Epithelial cell of proximal tubule (primary cell): ENCODE data around the gene LRRC31. TPM values are rescaled to one million over a fixed set of nuclear protein-coding genes. Genes with fewer than 3 reads are reported as not detected.

Experiments used
- DNase-seq: peaks from one replicate; pipeline ENCODE4 v3.0.0-alpha.2; 2011; ENCODE audit warnings: low read depth
- H3K4me3 ChIP-seq: 2 replicates; pipeline ENCODE4 v1.5.1; 2011; ENCODE audit warnings: low read depth, mild to moderate bottlenecking, low read length
- total RNA-seq: library from RNA; depleted of rRNA; stranded (reverse); fragments of >200 nt; gene quantifications from 2 replicates; pipeline ENCODE4 v1.2.3, GENCODE V29; 2015
- TF ChIP-seq, protein P1 (sequence below): conservative IDR thresholded peaks from 2 replicates; pipeline ENCODE4 v1.5.1; 2012; ENCODE audit warnings: low read depth, mild to moderate bottlenecking, low read length

LRRC31 gene
- total RNA-seq, 1 donor from 2014 or later: not detected

DNA sequence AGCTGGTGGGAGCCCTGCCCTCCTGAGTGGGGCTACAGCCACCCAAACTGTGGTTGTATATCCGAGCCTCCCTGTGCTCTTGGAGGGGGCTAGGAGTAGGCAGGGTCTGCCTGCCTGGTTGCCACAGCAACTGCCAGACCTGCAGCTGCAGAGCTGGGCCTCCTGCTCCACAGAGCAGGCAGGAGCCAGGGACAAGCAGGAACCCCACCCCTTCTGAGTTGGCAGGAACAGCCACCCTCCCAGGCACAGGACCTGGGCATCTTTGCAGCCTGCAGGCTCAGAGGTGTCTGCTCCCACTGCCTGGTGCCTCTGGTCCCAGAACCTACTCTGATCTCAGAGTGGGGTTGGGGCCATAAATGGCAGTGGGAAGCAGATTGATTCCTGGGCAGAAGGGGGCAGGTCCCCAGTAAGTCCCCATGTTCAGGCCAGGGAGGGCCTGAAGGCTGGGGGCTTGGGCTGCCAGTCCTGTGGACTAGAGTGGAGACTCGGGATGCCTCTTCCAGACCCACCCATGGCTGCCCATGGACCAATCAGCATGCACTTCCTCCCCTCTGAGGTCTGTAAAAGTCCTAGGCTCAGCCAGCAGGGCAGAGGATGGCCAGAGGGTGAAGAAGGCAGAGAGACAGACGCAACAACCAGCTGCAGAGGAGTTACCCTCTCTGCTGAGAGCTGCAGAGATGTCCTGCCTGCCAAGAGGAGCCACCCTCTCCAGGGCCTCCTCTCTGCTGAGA is 10.3 kb upstream of the LRRC31 start:
- H3K4me3 ChIP-seq: no peak overlapping the region
- DNase-seq: no peak
- TF ChIP-seq, protein P1, sequence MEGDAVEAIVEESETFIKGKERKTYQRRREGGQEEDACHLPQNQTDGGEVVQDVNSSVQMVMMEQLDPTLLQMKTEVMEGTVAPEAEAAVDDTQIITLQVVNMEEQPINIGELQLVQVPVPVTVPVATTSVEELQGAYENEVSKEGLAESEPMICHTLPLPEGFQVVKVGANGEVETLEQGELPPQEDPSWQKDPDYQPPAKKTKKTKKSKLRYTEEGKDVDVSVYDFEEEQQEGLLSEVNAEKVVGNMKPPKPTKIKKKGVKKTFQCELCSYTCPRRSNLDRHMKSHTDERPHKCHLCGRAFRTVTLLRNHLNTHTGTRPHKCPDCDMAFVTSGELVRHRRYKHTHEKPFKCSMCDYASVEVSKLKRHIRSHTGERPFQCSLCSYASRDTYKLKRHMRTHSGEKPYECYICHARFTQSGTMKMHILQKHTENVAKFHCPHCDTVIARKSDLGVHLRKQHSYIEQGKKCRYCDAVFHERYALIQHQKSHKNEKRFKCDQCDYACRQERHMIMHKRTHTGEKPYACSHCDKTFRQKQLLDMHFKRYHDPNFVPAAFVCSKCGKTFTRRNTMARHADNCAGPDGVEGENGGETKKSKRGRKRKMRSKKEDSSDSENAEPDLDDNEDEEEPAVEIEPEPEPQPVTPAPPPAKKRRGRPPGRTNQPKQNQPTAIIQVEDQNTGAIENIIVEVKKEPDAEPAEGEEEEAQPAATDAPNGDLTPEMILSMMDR: no peak

DNA sequence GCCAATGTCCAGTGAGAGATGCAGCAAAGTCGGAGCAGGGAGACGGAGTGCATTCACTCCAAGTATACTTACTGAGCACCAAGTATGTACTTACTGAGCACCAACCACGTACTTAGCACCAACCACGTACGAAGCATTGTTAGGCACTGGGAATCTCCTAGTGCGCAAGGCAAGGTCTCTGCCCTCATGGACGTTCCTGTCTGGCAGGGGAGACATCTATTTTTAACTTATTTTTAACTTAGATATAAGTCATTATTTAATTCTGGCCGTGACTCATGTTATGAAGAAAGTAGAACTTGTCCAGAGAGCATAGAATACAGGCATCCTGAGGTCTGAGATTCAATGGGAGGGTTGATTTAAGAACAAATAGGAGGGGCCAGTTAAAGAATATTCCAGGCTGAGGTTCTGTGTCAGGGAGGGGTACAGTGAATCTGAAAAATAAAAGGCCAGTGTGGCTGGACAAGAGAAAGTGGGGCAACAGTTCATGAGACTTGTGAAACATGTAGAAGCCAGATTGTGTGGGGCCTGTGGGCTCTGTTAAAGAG is 9.3 kb upstream of the LRRC31 start:
- TF ChIP-seq, protein P1: no peak
- no peak overlapping the region for H3K4me3 ChIP-seq
- DNase-seq: no peak

DNA sequence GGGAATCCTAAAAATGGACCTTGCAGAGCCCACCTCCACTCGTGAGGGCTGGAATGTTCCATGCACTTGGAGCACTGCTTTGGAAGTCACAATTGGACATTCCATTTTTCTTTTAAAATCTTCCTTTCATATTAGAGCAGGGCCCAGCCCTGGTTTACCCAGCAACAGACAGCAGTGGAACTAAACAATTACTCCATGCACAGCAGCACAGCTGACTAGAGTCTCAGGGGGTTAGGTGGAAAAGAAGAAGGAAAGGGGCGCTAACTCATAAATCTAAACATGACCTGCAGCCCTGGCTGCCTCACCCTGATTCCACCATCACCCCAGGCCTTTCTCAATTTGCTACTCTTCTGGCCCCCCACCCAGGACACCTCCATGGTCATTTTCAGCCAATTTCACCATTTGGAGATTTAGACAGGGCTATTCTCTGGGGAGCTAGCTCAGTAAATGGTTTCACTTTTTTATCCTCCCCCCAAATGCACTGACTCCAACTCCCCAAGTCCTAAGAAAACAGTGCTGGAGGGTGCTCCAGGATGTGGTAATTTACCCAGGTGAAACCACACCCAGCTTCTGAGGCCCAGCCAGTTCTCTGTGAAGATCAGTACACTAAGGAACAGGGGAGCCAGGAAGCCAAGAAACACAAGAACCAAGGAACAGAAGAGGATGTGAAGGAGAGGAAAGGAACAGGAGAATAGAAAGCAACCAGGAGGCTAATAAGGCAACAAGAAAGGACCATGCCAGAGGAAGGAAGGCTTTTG is 1.6 kb upstream of the LRRC31 start:
- TF ChIP-seq, protein P1: no peak
- no peak for DNase-seq
- no peak overlapping the region for H3K4me3 ChIP-seq

DNA sequence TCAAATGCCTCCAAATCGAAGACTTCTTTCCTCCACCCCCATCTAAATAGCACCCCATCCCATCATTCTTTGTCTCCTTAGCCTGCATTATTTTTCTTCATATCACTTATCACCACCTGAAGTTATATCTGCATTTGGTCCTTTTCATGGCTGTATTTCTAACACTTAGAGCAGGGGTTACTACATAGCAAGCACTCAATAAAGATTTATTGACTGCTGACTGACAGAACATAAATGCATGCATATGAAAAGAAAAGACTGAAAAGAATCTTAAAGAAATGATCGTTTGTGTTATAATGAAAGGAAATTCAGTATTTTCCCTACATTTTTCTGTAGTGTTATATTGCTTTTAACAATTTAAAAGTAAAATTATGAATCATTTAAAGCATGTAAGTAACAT is 1.4 kb downstream of the LRRC31 start:
- H3K4me3 ChIP-seq: no peak overlapping the region
- DNase-seq: no peak
- TF ChIP-seq, protein P1: no peak

DNA sequence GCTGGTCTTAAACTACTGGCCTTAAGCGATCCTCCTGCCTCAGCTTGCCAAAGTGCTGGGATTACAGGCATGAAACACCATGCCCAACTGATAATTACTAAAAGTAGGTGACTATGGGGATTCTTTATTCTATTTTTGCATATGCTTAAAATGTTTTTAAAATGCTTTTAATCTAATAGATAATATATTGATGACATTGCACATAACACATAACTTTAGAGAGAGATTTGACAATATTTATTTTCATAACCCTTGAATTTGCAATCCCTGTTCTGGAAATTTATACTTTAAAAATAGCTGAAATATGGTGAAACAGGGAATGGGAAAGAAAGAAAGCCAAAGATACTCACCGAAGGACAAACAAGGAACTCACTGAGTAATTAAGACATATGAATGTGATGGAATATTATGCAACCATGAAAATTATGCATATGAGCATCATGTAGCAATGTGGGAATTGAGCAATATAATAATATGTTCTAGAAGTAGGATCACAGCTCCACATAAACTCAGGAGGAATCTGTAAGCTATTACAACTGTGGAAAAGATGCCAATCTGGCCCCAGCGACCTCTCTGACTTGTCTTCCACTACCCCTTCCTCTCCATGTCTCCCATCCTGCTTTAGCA is 2.0 kb downstream of the LRRC31 start:
- no peak overlapping the region for H3K4me3 ChIP-seq
- DNase-seq: no peak
- TF ChIP-seq, protein P1: no peak

DNA sequence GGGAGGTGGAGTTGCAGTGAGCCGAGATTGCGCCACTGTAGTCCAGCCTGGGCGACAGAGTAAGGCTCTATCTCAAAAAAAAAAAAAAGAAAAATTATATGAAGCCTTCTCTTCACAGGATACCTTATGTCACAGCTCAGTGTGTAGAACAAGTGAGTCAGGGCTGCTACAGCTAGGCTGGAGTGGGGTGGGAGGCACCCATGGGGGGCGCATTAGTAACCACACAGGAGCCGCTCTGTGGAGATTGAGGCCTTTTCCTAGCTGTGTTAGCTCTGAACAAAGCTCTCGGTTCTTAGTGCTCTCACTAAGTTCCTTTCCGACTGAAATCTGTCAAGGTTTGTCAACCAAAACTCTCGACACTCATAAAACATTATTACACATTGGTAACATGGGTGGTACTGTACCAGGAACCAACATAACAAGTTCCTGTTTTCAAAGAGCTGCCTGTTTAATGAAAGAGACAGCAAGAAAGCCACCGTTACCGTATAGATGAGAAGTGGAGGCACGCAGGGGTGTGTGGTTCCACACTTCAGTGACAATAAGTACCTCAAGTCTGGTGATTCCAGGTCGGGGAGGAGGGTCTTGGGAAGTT is 4.5 kb downstream of the LRRC31 start:
- H3K4me3 ChIP-seq: no peak overlapping the region
- DNase-seq: no peak
- TF ChIP-seq, protein P1: no peak
